NCI-H146 (cell line): ENCODE data around the gene VWA2.

ENCODE experiments used
- DNase-seq: peaks from one replicate; lab custom pipeline; 2025; lab: John Stamatoyannopoulos, UW

The VWA2 gene

DNA sequence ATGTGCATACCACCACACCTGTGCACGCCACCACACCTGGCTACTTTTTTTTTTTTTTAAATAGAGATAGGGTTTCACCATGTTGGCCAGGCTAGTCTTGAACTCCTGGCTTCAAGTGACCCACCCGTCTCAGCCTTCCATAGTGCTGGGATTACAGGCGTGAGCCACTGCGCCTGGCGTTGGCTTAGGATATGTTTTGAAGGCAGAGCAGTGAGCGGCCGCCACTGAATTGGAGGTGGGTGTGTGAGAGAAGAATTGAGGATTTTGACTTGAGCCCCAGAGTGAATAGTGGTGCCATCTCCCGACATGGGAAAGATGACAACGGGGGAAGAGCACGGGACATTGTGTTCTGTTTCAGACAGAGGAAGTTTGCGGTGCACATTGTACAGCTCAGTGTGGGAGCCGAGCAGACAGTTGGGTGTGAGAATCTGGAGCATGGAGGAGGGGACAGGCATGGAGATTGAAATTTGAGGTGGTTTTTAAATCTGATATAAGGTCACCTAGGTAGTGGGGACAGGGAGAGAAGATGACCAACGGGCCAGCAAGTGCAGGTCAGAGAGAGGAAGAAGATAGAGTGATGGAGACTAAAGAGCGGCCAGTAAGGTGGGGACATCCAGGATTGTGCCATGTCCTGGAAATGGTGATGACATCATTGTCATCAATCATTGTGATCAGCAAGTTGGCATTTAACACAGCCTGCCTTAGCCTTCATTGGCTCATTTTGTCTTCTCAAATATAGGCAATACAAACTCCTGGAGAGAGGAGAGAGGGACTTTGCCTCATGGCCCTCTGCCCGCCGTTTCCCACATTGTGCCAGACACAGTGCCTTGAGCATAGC lies 35.8 kb downstream of the VWA2 start:
- DNase-seq, result no peak

DNA sequence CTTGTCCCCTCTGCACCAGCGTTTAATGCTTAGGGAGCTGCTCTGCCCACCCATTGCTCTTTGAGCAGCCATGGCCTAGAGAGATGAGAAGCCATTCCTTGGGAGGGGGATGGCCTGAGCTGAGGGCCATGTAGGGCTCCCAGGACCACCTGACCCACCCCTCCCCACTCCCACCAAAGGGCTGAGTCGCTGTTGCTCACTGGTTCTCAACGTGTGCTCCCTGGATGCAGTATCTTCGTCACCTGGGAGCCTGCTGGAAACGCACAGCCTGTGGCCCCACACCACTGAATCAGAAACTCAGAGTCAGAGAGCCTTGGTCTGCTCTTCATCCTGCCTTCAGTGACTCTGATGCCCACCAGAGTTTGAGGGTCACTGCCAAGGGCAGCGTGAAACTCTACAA lies 37.0 kb downstream of the VWA2 start:
- no peak for DNase-seq

DNA sequence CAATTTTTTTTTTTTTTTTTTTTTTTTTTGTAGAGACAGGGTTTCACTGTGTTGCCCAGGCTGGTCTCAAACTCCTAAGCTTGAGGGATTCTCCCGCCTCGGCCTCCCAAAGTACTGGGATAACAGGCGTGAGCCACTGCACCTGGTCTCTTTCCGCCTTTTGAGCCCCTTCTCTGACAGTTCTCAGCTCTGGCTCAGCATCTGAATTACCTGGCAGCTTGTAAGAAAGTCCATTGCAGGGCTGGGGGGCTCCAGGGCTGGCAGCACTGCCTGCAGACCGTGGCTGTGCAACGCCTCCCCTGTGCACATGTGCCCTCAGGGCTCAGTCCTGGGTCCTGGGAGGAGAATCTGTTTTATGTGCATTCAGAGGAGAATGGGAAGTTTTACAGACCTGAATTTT lies 37.6 kb downstream of the VWA2 start:
- no peak for DNase-seq

DNA sequence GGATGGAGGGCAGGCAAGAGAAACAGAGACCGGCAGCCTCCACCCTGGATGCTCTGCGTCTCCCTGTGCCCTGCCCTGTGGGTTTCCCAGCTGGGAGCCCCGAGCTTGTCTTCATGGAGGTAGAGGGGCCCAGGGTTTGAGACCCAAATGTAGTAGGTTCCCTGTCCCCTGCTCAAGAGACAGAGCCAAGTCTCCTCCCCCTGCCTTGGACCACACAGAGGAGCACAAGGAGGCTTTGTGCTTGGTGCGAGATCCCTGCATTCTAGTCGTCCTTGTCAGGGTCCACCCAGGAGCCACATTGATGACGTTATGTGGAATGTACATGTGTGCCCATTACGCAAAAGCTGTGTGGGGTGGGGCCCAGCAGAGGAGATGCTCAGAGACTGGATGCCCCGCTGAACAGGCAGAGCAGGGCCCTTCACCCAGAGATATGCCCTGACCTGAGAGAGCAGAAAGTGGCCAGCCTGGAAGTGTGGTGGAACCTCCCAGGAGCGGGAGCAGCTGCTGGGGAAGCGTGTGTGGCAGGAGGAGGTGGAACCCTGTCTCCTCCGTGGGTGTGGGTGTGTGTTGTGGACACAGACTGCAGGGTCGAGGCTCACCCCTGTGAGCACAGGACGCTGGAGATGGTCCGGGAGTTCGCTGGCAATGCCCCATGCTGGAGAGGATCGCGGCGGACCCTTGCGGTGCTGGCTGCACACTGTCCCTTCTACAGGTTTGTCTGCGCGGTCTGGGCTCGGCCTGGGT lies 39.3 kb downstream of the VWA2 start:
- no peak for DNase-seq

DNA sequence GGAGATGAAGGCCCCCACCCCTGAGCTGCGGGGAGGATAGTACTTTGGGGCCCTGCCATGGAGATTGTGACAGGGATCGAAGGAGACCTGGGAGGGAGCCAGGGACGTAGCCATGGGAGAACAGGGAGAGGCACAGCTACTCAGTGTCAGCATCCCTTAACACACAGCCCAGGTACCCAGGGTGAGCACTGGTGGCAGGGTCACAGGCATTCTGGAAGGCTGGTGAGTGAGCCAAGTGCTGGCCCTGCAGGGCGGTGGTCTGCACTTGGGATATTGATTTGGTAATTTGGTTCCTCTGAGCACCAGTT lies 39.8 kb downstream of the VWA2 start:
- DNase-seq, result no peak

DNA sequence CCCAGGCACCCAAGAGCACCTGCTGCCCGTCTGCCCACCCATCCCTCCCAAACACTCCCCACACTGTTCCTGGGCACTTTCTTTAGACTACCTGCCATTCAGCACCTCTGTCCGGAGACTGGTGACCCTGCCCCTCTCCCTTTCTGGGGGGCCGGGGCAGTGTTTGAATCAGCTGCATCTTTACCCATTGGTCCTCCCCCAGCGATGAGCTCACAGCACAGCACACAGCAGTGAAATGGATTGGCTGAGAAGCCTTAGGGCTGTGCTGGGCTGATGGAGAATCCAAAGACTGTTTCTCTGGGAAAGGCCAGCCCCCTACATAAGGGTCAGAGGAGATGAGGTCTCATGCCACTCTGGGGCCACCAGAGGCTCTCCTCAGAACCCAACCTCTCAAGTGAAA lies 40.2 kb downstream of the VWA2 start:
- DNase-seq, result no peak

DNA sequence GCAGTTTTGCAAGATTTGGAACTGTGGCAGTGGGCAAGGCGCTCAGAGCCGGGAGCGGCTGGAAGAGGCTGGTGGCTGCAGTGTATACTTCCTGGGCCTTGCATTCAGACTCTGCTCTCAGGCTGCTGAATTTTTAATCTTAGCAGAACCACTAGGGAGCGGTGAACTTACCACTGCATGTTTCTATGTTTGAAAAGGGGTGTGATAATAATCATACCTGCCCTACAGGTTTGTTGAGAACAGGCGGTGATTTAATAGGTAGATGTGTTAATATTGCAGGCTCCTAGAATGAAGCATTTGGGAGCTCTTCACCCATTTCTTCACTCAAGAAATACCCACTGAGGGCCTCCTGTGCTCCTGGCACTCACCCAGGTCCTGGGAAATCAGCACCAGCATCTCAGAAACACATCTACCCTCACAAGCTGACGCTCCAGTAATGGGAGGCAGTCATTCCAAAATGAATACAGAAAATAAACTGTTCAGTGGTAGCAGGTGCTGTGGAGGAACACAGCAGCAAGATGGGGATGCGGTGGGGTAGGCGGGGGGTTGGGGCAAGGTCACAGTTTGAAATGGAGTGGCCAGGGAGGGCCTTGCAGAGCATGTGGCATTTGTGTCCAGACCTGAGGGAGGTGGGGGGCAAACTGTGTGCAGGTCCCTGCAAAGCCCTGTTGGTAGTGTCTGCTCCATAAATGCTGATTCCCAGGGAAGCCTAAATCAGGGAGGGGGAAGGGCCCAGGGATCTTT lies 41.0 kb downstream of the VWA2 start:
- no peak for DNase-seq

DNA sequence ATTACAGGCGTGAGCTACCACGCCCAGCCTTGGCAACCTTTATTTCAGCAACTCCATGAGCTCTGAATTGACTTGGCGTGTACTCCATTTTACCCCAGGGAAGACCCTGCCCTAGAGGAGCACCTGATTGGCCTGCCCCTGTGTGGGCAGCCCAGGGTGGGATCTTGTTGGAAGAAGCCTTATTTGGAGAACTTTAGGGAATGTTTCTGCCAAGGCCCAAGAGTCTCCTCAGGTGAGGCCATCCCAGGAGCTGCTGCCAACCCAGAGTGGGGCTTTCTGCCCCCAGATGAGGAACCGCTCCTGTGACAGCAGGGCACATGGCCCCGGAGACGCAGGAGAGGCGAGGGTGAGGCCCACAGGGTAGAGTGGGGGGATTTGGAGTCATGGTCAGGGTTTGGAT lies 42.0 kb downstream of the VWA2 start:
- DNase-seq, result no peak

DNA sequence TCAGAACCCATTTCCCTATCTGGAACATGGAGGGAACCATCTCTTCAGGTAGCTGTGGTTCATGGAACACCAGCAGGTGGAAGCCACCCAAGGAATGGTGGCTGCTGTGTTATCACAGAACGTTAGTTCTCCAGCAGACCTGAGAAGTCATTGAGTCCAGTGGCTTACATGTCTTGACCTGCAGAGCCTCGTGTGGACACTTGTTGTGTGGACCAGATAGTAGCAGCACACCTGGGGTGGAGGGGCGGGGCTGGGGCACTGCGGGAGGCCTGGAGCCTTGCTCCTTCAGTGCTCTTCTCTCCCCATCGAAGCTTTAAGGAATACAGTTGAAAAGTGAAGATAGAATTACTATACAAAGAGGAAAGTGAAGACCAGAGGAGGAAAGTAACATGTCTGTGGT lies 42.4 kb downstream of the VWA2 start:
- DNase-seq, result peak; percentile 11

DNA sequence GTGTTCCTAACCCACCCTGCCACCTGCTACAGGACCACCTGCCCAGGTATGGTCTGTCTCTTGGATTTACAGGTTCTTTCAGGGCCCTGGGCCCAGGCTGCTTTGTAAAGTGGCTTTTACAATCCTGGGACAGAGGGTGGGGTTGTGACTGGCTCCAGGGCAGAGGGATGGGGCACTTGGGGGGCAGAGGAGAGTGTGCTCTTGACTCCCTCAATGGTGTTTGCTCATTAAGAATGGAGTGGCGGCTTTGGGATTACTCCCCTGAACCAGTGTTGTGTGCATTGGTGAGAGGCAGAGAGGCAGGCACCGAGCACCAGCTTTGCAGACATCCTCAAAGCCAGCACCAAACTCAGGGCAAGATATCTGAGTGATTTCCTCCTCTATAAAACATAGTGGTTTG lies 43.5 kb downstream of the VWA2 start:
- no peak for DNase-seq

DNA sequence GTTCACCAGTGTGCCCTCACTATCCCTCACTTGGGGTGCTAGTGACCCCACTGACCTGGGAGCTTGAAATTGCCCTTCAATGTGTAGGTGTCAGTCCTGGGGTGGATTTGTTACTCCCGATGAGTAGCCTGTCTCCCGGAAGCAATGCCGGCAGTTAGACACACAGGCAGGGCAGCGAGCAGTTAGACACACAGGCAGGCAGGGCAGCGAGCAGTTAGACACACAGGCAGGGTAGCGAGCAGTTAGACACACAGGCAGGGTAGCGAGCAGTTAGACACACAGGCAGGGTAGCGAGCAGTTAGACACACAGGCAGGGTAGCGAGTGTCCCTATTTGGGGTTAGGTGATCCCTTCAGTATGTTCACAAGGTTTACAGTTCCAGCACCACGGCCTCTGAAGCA lies 44.0 kb downstream of the VWA2 start:
- no peak for DNase-seq

DNA sequence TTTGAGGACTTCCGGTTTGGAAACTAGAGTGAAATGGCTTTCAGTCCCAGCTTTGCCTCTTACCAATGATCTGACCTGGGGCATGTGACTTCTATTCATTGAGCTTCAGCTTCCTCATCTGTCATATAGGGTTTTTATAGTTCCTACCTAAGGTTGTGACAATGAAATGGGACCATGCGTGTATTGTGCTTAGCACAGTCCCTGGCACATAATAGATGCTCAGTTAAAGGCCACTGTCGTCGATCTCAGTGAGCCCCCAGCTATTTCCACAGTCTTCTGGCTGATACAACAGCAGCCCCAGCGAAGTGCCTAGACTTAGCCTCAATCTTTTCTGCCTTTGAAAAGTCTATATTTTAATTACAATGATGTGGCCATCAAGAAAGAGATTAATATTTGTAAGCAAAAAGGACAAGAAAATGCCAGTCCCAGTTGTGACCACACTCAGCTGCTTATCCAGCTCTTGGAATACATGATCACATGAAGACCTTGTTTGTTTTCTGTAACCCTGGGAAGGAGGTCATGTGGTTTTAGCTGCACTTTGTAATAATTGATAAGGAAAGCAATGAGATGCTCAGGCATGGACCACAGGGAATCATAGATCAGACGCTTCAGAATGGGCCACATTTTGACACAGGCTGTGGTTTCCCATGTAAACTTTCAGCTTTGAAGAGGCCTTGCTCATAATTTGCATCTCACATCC lies 44.6 kb downstream of the VWA2 start:
- DNase-seq, result no peak

DNA sequence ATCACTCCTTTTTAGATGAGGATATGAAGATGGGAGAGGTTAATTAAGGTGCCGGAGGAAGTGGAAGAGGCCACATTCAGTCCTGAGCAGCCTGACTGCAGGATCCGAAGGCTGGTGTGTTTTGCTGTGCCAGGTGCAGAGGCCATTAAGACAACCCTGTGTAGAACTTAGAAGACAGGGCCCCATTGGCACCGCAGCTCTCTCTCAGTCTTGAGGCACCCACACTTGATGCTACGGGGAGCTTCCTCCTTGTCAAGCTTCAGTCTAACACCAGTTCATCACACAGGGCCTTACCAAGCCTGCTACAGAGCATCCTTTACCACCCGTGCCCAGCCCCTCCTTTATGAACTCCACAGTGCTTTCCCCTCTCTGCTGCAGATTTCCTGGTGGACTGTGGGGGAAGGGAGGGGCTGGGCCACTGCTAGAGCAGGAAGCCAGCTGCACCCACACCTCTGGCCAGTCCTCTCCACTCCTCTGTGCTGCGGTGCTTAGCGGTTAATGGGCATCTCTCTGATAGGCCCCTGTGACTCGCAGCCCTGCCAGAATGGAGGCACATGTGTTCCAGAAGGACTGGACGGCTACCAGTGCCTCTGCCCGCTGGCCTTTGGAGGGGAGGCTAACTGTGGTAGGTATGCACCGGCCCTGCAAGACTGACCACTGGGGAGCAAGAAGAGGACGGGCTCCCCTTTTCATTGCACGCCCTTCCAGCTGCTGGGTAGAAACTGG lies 45.5 kb downstream of the VWA2 start:
- no peak for DNase-seq

DNA sequence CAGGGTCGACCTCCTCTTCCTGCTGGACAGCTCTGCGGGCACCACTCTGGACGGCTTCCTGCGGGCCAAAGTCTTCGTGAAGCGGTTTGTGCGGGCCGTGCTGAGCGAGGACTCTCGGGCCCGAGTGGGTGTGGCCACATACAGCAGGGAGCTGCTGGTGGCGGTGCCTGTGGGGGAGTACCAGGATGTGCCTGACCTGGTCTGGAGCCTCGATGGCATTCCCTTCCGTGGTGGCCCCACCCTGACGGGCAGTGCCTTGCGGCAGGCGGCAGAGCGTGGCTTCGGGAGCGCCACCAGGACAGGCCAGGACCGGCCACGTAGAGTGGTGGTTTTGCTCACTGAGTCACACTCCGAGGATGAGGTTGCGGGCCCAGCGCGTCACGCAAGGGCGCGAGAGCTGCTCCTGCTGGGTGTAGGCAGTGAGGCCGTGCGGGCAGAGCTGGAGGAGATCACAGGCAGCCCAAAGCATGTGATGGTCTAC lies 46.9 kb downstream of the VWA2 start:
- DNase-seq, result no peak

DNA sequence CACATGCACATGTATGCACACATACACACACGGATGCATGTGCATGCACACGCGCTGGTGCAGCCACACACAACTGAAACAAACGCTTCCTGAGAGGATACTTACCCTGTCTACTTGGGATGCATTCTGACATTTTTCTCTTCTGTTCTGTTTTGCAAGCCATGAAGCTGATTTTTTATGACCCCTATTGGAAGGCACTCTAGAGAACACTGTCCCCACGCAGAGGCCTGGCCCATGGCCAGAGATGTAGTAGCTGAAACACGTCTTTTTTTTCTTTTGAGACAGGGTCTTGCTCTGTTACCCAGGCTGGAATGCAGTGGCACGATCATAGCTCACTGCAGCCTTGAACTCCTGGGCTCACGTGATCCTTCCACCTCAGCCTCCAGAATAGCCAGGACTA lies 47.9 kb downstream of the VWA2 start:
- no peak for DNase-seq

DNA sequence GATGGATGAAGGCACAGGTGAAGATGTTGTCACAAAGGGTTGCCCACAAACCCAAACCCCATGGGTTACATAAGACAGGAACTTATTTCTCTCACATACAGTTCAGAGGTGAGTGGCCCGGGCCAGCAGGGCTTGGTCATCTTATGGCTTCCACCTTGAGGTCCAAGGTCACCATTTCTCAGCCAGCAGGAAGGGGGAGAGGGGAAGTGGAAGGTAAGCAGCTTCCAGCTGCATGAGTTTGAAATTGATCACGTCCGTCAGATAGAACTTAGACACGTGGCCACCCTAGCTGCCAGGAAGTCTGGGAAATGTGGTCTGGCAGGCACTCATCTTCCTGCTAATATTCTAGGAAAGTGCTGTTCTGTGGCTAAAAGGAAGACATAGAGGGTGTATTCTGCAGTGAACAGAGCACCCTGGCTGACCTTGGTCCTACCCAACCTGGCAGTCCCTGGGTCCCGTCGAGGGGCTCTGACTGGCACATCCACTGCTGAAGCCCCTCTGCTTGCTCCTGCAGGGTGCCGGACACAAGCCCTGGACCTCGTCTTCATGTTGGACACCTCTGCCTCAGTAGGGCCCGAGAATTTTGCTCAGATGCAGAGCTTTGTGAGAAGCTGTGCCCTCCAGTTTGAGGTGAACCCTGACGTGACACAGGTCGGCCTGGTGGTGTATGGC lies 49.5 kb downstream of the VWA2 start:
- no peak for DNase-seq

DNA sequence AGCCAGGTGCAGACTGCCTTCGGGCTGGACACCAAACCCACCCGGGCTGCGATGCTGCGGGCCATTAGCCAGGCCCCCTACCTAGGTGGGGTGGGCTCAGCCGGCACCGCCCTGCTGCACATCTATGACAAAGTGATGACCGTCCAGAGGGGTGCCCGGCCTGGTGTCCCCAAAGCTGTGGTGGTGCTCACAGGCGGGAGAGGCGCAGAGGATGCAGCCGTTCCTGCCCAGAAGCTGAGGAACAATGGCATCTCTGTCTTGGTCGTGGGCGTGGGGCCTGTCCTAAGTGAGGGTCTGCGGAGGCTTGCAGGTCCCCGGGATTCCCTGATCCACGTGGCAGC lies 50.0 kb downstream of the VWA2 start:
- DNase-seq, result no peak

DNA sequence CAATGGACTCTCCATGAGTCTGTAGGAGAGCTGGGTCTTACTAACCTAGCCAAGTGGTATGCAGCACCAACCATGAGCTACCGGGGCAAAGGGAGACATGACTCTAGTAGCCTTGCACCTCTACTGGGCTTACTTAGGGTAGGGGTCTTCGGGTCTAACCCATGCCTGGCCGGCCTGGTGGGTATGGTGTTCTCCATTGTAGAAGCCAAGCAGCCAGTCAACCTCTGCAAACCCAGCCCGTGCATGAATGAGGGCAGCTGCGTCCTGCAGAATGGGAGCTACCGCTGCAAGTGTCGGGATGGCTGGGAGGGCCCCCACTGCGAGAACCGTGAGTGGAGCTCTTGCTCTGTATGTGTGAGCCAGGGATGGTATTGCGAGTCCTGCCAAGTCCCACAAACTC lies 51.0 kb downstream of the VWA2 start:
- no peak for DNase-seq

DNA sequence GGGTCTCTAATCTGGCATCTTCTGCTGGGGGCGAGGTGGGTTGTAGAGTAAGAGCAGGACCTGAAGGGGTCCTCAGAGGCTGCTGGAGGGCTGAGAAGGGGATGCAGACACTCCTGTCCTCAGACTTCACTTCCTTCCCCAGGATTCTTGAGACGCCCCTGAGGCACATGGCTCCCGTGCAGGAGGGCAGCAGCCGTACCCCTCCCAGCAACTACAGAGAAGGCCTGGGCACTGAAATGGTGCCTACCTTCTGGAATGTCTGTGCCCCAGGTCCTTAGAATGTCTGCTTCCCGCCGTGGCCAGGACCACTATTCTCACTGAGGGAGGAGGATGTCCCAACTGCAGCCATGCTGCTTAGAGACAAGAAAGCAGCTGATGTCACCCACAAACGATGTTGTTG lies 52.0 kb downstream of the VWA2 start:
- DNase-seq, result no peak

DNA sequence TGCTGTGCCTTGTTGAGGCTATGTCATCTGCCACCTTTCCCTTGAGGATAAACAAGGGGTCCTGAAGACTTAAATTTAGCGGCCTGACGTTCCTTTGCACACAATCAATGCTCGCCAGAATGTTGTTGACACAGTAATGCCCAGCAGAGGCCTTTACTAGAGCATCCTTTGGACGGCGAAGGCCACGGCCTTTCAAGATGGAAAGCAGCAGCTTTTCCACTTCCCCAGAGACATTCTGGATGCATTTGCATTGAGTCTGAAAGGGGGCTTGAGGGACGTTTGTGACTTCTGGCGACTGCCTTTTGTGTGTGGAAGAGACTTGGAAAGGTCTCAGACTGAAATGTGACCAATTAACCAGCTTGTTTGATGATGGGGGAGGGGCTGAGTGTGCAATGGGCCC lies 52.5 kb downstream of the VWA2 start:
- DNase-seq, result no peak

DNA sequence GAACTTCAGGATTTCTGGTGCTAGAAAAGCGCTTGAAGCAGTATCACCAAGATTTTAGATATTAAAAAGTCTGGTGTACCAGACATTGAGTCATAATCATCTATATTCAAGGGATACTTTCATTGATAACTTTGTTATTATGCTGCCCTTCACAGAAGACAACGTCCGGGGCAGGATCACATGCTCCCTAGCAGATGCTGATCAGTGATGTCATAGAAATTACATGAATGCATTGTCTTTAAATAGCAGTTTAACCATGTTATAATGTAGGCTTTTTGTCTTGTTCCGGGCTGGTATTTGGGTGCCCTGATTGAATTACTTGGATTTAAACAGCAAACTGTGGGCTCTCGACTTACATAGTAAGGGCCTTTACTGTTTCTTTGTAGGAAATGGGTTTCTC lies 54.0 kb downstream of the VWA2 start:
- no peak for DNase-seq
